DND-41 (cell line): ENCODE measurements around the gene TIMM23.

Experiments
- CTCF ChIP-seq: IDR thresholded peaks from 2 replicates; pipeline ENCODE4 v1.5.1; 2012; ENCODE audit warnings: borderline replicate concordance, low read length, moderate library complexity, mild to moderate bottlenecking; ENCODE audit not compliant: poor library complexity, severe bottlenecking; ENCODE audit errors: extremely low read depth
- EZH2 ChIP-seq: IDR thresholded peaks from 3 replicates; pipeline ENCODE4 v1.6.1; 2012; ENCODE audit warnings: borderline replicate concordance, low read depth, mild to moderate bottlenecking, moderate library complexity, low read length, inconsistent platforms; ENCODE audit not compliant: severe bottlenecking

- TF ChIP-seq CTCF (no peak), EZH2 (no peak)
These were observed 30.8 kb downstream of the TIMM23 start for GRCh38 chr10:46002916-46003693.
